Coronary artery (tissue), 2 donors: Measurements from ENCODE around the gene ASXL2.
"Not testable (repeated sequence)": the region's sequence is repeated elsewhere in the genome, so short reads cannot be mapped to it uniquely, and the experiment has no call there.

ENCODE experiments used
- DNase-seq: peaks from one replicate; pipeline ENCODE4 v3.0.0-alpha.2; 2017; ENCODE audit warnings: low spot score
- H3K27ac ChIP-seq, 2 donors: fragments of 200-600 bp; sonication (generic); one replicate each; pipeline ENCODE4 v1.5.1; 2016 to 2019
- H3K4me3 ChIP-seq: fragments of 200-600 bp; sonication (generic); 2 replicates; pipeline ENCODE4 v1.5.1; 2016; ENCODE audit warnings: mild to moderate bottlenecking, moderate library complexity
- CTCF ChIP-seq: fragments of 200-600 bp; sonication (generic); IDR thresholded peaks from one replicate; pipeline ENCODE4 v1.5.1; 2019; ENCODE audit warnings: antibody characterized with exemption

The ASXL2 gene

GRCh38 chr2:25838152-25838756, 40.0 kb downstream of the ASXL2 start:
- DNase-seq: no peak
- Histone ChIP-seq H3K4me3 (no peak overlapping the region), H3K27ac (no peak overlapping the region)
- no peak for TF ChIP-seq CTCF

- no peak for DNase-seq
- no peak for TF ChIP-seq CTCF
- Histone ChIP-seq H3K4me3 (no peak overlapping the region), H3K27ac (no peak overlapping the region)
These were observed 42.4 kb downstream of the ASXL2 start for GRCh38 chr2:25835906-25836305.

GRCh38 chr2:25833566-25833965, 44.7 kb downstream of the ASXL2 start:
- Histone ChIP-seq H3K27ac (no peak overlapping the region), H3K4me3 (no peak overlapping the region)
- TF ChIP-seq CTCF: no peak
- no peak for DNase-seq

- no peak for DNase-seq
- no peak for TF ChIP-seq CTCF
- Histone ChIP-seq H3K27ac (no peak overlapping the region), H3K4me3 (no peak overlapping the region)
These were observed 45.4 kb downstream of the ASXL2 start for GRCh38 chr2:25832897-25833296.

GRCh38 chr2:25831746-25832449, 46.4 kb downstream of the ASXL2 start:
- no peak for TF ChIP-seq CTCF
- no peak overlapping the region for H3K4me3 ChIP-seq
- no peak for DNase-seq
- no peak overlapping the region for H3K27ac ChIP-seq

- no peak for DNase-seq
- Histone ChIP-seq H3K27ac (no peak overlapping the region), H3K4me3 (no peak overlapping the region)
- no peak for TF ChIP-seq CTCF
These were observed 48.5 kb downstream of the ASXL2 start for GRCh38 chr2:25829828-25830227.

- Histone ChIP-seq H3K27ac (no peak overlapping the region), H3K4me3 (no peak overlapping the region)
- DNase-seq: no peak
- no peak for TF ChIP-seq CTCF
These were observed 48.9 kb downstream of the ASXL2 start for GRCh38 chr2:25829377-25829704.

GRCh38 chr2:25828532-25829376, 49.5 kb downstream of the ASXL2 start:
- DNase-seq, H3K4me3 ChIP-seq, H3K27ac ChIP-seq: not testable (repeated sequence)
